Measurements from ENCODE around the gene GON7.
"Not testable (repeated sequence)": the region's sequence is repeated elsewhere in the genome, so short reads cannot be mapped to it uniquely, and the experiment has no call there.

The GON7 gene

DNA sequence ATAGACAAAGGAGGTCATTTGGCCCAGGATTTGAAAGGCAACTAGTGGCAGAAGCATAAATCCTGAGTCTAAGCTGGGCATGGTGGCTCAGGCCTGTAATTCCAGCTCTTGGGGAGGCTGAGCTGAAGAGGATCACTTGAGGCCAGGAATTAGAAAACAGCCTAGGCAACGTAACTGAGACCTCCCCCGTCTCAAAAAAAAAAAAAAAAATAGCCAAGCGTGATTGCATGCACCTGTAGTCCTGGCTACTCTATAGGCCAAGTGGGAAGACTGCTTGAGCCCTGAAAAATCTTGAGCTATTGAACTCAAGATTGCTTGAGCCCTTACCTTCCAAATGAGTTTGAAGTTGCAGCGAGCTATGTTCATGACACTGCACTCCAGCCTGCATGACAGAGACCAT, 7.8 kb downstream of the GON7 start:
- no peak for DNase-seq

DNA sequence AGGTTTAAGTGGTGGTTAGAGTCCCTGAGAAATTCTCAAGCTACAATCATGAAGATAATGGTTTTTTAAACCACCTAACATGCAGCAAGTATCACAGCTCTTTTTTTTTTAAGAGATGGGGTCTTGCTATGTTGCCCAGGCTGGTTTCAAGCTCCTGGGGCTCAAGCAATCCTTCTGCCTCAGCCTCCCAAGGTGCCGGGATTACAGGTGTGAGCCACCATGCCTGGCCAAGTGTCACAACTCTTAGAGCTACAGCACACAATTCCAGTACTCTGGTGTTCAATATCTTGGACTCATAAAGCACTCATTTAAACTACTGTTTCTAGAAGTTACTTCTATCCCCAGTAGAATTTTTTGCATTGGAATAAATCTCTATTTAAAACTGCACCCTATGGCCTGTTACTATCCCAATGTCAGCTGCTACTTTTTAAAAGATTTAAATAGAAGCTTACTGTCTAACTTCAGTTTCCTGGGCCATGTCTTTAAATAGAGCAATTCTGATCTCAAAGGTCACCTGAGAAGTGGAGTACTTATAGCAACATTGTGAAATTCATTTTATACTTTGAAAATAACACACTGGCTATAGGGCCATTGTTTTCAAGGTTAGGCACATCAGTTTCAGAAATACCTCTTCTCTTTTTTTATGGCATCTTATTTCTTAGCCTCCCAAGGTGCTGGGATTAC, 11.4 kb downstream of the GON7 start:
- no peak for DNase-seq

DNA sequence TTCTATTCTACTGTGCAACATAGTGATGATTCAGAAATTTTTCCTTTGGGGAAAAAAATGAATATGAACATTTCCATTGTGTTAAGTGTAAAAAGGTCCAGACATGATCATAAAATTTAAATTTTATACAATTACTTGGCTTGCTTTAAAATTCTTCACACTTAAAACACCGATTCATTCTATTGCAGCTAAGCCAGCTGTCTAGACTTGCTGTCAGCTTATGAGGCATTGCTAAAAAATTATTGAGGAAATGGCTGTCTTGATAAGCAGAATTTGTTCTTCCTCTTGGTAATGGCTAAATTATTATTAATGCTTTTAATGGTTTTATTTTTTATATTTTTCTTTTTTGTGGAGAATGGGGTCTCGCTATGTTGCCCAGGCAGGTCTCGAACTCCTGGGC, 19.9 kb downstream of the GON7 start:
- DNase-seq = no peak

DNA sequence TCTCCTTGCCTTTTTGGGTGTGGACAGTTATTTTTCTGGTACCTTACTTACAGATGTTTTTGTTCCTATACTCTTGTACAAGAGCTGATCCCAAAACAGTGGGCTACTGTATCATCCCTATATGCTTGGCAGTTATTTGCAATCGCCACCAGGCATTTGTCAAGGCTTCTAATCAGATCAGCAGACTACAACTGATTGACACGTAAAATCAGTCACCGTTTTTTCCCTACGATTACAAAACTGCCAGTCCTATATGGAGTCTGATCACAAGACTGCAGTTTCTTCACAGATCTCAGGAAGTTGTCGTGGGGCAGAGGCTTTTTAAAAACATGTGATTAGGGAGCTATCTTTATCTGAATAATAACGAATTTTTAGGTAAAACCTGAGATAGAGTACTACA, 20.4 kb downstream of the GON7 start:
- DNase-seq = no peak

DNA sequence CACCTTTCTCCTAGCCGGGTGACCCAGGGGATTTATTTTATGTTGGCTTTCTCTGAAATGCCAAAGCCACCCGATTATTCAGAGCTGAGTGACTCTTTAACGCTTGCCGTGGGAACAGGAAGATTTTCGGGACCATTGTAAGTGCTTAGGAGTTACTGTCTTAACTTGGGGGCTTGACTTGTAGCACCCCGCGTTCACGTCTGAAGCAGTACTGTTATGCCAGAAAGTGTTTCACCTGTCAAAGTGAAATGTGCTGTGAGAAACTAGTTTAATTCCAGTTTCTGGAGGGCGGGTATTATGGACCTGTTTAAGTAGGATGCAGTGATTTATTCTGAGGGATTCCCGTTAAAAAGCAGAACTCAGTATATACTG, 21.5 kb downstream of the GON7 start:
- peak in 1 of 2 donors; percentile 39 for DNase-seq

DNA sequence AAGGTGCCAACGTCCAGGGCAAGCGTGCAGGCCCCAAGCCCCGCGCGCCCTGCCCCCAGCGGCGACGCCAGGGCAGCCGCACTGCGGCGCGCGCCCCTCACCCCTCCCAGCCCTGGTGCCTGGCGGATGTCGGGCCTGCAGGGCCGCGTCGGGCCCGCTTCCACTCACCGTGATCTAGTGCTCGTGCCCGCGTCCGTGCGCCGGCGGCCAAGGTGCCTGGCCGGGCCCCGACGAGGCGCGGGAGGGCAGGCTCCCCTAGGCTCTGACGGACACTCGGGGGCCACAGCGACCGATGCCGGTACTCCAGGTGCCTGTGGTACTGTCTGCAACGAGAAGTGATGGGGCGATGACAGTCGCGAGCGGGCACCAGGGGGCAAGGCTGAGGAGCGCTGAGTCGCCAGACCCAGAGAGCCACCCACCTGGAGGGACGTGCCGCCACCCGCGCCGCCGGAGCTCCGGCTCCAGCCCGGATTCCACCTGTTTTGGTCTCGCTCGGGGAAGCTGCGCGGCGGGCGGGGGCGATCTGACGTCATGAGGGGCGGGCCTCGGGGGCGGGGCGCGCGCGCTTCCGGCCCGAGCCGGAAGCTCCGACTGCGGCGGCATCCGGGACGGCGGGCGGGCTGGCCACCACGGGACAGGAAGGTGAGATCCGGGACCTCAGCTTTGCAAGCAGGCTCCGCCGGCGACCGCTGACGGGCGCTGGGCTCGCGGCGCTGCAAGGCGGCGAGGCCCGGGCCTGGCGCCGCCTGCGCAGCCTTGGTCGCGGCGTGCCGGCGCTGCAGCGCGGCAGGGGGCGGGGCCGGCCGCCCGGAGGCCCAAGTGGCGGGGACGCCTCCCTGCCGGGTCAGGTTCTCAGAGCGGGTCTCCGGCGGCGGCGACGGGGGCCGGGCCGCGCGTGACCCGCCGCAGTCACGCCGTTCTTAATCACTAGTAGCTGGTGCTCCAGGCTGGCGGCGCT, 22.2 kb downstream of the GON7 start, which contains the start of the genes LYSET and MOAP1:
Gene LYSET (plus strand): TSS at position 927 of the 958 bp plus-strand sequence. CDS start 89 bp downstream, outside the sequence.
Gene MOAP1 (minus strand): TSS at position 507 of the 958 bp plus-strand sequence. CDS start 655 bp downstream, outside the sequence.
- peak; percentile 66 to 85 for DNase-seq

DNA sequence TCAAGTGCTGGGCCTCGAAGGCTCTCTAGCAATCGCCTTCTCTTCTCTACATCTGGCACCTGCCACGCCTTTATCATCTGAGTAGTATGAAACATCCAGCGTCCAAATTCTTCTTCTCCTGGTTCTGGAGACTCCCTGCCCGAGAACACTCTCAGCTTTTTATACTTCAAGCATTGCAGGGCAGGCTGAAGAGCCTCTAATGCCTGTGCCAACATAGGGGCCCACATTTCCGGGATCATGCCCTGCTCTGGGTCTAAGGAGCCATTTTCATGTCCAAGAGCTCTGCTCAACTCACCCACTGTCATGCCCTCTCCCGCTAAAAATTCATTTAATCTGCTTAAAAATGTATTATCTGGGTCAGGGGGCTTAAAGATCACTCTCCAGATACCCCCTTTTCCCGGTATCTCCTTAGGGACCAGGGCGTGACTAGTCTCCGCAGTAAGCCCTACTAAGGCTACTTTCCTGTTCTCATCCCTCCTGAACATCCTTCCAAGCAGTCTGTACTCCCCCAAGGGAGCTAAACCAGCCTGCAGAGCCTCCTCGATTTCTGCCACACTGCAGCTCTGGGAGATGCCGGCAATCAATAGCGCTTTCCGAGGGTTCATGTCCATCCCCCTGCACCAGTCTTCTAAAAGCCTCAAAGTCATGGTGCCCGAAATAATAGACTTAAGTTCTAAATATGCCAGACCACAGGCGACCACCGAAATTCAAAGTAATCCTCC, 23.1 kb downstream of the GON7 start:
- no peak for DNase-seq

DNA sequence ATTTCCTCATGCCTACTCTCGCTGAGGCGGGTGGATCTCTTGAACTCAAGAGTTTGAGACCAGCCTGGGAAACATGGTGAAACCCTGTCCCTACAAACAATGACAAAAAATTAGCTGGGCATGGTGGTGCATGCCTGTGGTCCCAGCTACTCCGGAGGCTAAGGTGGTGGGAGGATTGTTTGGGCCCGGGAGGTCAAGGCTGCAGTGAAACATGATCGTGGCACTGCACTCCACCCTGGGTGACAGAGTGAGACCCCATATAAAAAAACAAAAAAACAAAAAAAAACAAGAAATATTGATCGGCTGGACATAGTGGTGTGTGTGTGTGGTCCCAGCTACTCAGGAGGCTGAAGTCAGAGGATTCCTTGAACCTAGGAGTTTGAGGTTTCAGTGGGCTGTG, 31.4 kb downstream of the GON7 start:
- no peak for DNase-seq

DNA sequence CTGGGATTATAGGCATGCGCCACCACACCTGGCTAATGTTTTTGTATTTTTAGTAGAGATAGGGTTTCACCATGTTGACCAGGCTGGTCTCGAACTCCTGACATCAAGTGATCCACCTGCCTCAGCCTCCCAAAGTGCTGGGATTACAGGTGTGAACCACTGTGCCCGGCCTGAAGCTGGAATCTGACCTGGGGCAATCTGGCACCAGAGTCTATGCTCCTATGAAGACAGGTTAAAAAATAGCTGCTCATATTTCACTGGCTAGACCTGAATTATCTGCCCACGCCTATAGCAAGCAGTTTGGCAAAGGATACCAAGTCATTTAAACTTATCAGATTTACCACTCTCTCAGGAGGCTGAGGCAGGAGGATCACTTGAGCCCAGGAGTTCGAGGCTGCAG, 32.1 kb downstream of the GON7 start:
- not testable (repeated sequence) for DNase-seq

DNA sequence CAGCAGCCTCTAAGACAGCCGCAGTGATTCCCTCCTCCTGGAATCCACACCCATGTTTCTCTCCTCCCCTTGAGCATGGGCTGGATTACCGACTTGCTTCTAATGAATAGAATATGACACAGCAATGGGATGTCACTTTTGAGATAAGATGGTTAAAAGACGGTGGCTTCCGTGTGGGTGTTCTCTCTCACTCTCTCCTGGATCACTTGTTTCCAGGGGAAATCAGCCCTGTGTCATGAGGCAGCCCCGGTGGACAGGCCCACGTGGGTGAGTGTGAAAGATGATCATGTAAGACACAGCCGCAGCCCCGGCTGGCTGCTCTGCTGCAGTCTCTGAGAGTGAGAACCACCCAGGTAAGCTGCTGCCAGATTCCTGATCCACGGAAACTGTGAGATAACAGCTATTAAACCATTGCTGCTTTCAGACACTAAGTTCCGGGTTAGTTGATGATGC, 32.9 kb downstream of the GON7 start:
- DNase-seq = no peak

DNA sequence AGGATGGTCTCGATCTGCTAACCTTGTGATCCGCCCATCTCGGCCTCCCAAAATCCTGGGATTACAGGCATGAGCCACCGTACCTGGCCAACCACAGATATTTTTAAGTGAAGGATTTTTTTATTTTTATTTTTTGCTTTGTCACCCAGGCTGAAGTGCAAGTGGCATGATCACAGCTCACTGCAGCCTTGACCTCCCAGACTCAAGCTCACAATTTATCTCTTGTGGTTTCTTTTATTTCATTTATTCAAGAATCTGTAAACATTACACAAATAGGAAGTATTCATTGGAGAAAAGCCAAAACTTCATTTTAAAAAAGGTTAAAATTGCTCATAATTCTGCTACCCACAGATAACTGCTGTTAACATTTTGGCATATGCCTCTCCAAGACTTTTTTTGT, 35.5 kb downstream of the GON7 start:
- DNase-seq = no peak

DNA sequence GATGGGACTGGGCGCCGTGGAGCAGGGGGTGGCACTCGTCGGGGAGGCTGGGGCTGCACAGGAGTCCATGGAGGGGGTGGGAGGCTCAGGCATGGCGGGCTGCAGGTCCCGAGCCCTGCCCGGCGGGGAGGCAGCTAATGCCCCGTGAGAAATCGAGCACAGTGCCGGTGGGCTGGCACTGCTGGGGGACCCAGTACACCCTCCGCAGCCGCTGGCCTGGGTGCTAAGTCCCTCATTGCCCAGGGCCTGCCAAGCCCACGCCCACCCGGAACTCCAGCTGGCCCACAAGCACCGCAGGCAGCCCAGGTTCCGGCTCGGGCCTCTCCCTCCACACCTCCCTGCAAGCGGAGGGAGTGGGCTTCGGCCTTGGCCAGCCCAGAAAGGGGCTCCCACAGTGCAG, 36.7 kb downstream of the GON7 start:
- DNase-seq = not testable (repeated sequence)

DNA sequence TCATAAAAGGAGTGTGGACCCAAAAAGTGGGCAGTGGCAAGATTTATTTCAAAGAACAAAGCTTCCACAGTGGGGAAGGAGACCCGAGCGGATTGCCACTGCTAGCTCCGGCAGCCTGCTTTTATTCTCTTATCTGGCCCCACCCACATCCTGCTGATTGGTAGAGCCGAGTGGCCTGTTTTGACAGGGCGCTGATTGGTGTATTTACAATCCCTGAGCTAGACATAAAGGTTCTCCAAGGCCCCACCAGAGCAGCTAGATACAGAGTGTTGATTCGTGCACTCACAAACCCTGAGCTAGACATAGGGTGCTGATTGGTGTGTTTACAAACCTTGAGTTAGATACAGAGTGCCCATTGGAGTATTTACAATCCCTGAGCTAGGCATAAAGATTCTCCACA, 37.2 kb downstream of the GON7 start:
- DNase-seq = not testable (repeated sequence)

DNA sequence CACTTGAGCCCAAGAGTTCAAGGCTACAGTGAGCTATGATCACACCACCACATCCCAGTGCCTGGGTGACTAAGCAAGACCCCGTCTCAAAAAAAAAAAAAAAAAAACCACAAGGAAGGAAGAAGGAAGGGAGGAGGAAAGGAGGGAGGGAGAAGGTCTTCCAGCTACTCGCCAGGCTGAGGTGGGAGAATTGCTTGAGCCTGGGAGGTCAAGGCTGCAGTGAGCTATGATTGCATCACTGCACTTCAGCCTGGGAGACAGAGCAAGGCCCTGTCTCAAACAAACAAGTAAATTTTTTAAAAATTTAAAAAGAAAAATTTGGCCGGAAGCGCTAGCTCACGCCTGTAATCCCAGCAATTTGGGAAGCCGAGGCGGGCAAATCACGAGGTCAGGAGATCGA, 38.3 kb downstream of the GON7 start:
- DNase-seq = not testable (repeated sequence)

DNA sequence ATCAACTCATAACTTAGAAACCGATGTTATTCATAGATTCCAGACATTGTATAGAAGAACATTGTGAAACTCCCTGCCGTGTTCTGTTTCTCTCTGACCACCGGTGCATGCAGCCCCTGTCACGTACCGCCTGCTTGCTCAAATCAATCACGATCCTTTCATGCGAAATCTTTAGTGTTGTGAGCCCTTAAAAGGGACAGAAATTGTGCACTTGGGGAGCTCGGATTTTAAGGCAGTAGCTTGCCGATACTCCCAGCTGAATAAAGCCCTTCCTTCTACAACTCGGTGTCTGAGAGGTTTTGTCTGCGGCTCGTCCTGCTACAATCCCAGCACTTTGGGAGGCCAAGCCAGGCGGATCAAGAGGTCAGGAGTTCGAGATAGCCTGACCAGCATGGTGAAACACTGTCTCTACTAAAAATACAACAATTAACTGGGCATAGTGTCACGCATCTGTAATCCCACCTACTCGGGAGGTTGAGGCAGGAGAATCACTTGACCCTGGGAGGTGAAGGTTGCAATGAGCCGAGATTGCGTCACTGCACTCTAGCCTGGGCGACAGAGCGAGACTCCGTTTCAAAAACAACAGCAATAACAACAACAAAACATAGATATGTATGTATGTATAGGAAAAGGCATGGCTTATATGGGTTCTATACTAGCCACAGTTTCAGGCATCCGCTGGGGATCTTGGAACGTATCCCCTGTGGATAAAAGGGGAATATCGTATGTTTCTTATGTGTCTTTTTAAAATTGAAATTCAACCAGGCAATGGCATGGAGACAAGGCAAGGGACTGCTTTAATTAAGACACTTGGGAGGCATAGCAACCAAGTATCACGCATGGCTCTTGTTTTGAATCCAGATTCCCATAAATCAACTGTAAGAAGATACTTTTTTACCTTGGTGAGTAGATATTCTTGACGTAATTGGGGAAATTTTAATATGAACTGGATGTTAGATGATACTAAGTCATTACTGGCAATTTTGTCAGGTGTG, 41.3 kb downstream of the GON7 start:
- not testable (repeated sequence) for DNase-seq

DNA sequence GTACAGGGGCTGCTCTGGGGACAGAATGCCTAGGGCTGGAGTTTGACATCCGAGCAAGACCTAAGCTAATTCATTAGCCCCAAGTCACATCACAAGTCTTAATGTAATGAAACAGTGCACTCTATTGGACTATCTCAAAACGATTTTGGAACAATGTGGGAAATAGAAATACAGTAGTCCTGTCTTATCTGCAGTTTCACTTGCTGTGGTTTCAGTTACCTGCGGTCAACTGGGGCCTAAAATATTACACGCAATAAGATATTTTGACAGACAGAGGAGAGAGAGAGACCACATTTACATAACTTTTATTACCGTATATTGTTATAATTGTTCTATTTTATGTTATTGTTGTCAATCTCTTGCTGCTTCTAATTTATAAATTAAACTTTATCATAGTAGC, 43.3 kb downstream of the GON7 start:
- no peak for DNase-seq

DNA sequence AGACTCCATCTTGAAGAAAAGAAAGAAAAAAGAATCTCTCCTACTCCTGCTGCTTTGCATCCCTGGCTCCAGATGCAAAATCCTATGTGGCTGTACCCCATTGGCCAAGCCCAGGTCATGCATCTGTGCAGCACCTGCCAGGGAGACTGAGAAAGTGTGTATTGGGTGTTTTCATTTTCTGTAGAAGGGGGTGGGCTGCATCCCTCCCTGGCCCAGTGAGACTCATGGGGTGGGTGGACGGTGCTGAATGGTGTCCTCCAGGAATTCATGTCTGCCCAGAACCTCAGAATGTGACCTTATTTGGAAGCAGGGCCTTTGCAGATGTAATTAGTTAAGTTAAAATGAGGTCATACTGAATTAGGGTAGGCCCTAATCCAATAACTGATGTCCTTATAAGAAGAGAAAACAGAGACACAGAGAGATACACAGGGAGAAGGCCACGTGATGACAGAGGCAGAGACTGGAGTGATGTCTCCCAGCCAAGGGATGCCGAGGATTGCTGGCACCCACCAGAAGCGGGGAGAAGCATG, 45.4 kb downstream of the GON7 start:
- no peak for DNase-seq

DNA sequence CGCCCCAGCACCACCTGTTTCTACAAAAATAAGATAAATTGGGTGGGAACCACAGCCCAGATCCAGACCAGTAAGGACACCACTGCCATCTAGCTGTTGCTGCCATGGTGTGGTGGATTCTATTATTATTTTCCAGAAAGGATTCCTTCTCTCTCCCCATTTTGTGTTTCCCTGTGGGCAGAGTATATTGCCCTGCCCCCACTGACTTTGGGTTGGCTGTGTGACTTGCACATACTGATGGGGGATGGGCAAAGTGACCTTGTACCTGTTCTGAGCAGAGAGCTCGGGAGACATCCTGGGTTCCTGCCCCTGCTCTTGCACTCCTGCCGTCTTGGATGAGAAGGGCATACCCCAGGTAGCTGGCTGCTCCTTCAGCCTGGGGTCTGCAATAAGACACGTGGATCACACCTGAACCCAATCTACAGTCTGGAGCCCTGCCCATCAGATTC, 46.5 kb downstream of the GON7 start:
- DNase-seq = no peak

DNA sequence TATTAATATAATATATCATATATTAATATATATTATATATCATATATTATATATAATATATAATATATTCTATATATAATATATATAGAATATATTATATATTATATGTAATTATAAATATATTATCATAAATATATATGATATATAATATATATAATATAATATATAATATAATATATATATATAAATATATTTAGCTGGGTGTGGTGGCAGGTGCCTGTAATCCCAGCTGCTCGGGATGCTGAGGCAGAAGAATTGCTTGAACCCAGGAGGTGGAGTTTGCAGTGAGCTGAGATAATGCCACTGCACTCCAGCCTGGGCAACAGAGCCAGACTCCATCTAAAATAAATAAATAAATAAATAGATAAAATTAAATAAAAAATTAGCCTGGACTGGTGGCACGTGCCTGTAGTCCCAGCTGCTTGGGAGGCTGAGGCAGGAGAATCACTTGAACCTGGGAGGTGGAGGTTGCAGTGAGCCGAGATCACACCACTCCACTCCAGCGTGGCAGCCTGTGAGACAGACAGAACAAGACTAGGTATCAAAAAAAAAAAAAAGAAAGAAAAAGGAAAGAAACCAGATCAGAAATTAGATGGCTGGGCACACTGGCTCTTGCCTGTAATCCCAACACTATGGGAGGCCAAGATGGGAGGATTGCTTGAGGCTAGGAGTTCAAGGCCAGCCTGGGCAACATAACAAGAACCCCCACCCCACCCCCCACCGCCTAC, 47.1 kb downstream of the GON7 start:
- DNase-seq = not testable (repeated sequence)

DNA sequence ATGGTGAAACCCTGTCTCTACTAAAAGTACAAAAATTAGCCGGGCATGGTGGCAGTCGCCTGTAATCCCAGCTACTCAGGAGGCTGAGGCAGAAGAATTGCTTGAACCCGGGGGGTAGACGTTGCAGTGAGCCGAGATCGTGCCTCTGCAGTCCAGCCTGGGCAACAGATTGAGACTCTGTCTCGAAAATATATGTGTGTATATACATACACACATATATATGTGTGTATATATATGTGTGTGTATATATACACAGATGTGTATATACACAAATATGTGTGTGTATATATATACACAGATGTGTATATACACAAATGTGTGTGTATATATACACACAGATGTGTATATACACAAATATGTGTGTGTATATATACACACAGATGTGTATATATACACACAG, 48.5 kb downstream of the GON7 start:
- not testable (repeated sequence) for DNase-seq
